Caco-2 (cell line): ENCODE results near the gene CFAP77. TPM values are rescaled to one million over a fixed set of nuclear protein-coding genes. Genes with fewer than 3 reads are reported as not detected.

Experiments
- BruUV-seq: library from RNA; stranded (reverse); fragments of 400-500 nt; replicated peaks from 2 replicates; lab custom pipeline; 2021; lab: Mats Ljungman, UMichigan
- CTCF ChIA-PET: fragments of 300-600 bp; sonication (Branson Sonifier 250); formaldehyde crosslinking; loops from one replicate; lab custom pipeline; 2022; ENCODE audit warnings: antibody characterized with exemption; lab: Charles Lee
- POLR2A ChIA-PET: fragments of 300-600 bp; sonication (Branson Sonifier 250); formaldehyde crosslinking; loops from one replicate; lab custom pipeline; 2022; ENCODE audit warnings: antibody characterized with exemption; lab: Charles Lee
- DNase-seq, 2 experiments: peaks; one replicate each; pipeline versions ENCODE4 v3.0.0 to v3.0.0-alpha.2; 2020 to 2022
- H3K27me3 ChIP-seq: replicated peaks from 2 replicates; pipeline ENCODE4 v1.6.0; 2011; ENCODE audit warnings: low read length; ENCODE audit not compliant: control insufficient read depth, insufficient read depth
- H3K36me3 ChIP-seq: 2 replicates; pipeline ENCODE4 v1.5.1; 2011; ENCODE audit warnings: low read length; ENCODE audit not compliant: control insufficient read depth, insufficient read depth
- H3K4me1 ChIP-seq: fragments of 250-450 bp; sonication (Bioruptor Pico); 2 replicates; pipeline ENCODE4 v1.5.1; 2020; ENCODE audit warnings: mild to moderate bottlenecking
- H3K4me3 ChIP-seq: 2 replicates; pipeline ENCODE4 v1.5.1; 2011; ENCODE audit warnings: low read depth, mild to moderate bottlenecking, control low read depth, low read length
- H3K9me3 ChIP-seq: fragments of 250-450 bp; sonication (Bioruptor Pico); 2 replicates; pipeline ENCODE4 v1.5.1; 2020; ENCODE audit warnings: mild to moderate bottlenecking, moderate library complexity
- H3K27ac Mint-ChIP-seq: one replicate; pipeline ENCODE4 v1.8.0; 2022; ENCODE audit warnings: mixed read lengths; ENCODE audit not compliant: unreplicated experiment
- H3K27me3 Mint-ChIP-seq: one replicate; pipeline ENCODE4 v1.8.0; 2022; ENCODE audit warnings: mixed read lengths; ENCODE audit not compliant: insufficient read depth, unreplicated experiment
- H3K36me3 Mint-ChIP-seq: one replicate; pipeline ENCODE4 v1.8.0; 2022; ENCODE audit warnings: mild to moderate bottlenecking, mixed read lengths; ENCODE audit not compliant: insufficient read depth, unreplicated experiment
- H3K4me1 Mint-ChIP-seq: one replicate; pipeline ENCODE4 v1.8.0; 2022; ENCODE audit warnings: low read depth, mixed read lengths; ENCODE audit not compliant: unreplicated experiment
- H3K4me3 Mint-ChIP-seq: one replicate; pipeline ENCODE4 v1.8.0; 2022; ENCODE audit warnings: mild to moderate bottlenecking, moderate library complexity, mixed read lengths; ENCODE audit not compliant: unreplicated experiment
- H3K9me3 Mint-ChIP-seq: one replicate; pipeline ENCODE4 v1.8.0; 2022; ENCODE audit warnings: mixed read lengths; ENCODE audit not compliant: unreplicated experiment
- intact Hi-C: fragments of 100-400 bp; cut with micrococcal nuclease; formaldehyde crosslinking; loops from one replicate; pipeline ENCODE4 v1.10.0; 2022; ENCODE audit not compliant: unreplicated experiment
- total RNA-seq: library from RNA; stranded (reverse); gene quantifications from 2 replicates; pipeline ENCODE4 v1.2.3, GENCODE V29; 2022
- TF ChIP-seq, protein P1 (sequence below), 2 experiments: fragments of 200-600 bp in 1 of 2; IDR thresholded peaks; 1 replicate in 1 of 2; 2 replicates in 1 of 2; pipeline versions ENCODE4 v1.5.1 to v1.8.0; 2011 to 2022; ENCODE audit warnings: antibody characterized with exemption in 1 of 2, control low read depth in 1 of 2, inconsistent platforms in 1 of 2, low read depth in 1 of 2, low read length in 1 of 2, mild to moderate bottlenecking in 1 of 2, moderate library complexity in 1 of 2; ENCODE audit not compliant: insufficient read depth in 1 of 2, severe bottlenecking in 1 of 2, unreplicated experiment in 1 of 2

The CFAP77 gene
- total RNA-seq, 1 experiment from 2014 or later = not detected

DNA sequence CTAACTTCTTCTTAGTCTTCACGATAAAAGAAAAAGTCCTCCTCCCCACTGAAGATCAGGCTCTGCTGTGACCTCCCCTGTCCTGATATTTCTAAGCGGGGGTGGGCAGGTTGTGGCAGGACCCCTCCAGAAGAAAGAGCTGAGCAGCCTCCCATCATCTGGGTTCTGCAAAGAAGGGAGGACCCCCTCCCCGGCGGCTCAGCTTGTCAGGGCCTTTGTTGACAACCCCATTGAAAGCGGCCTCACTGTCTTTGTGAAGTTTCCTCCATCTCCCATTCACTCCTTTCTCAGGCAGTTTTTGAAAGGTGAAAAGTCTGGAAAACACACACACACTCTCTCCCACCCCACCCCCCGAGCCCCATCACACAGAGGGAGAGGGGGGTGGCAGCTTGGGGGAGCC, 146.2 kb downstream of the CFAP77 start:
- intact Hi-C loops = no loop called here
- POLR2A ChIA-PET = no interaction called here
- BruUV-seq = no TSS peak
- no peaks in the 10 kb centered on the region for H3K36me3 ChIP-seq
- TF ChIP-seq, protein P1, sequence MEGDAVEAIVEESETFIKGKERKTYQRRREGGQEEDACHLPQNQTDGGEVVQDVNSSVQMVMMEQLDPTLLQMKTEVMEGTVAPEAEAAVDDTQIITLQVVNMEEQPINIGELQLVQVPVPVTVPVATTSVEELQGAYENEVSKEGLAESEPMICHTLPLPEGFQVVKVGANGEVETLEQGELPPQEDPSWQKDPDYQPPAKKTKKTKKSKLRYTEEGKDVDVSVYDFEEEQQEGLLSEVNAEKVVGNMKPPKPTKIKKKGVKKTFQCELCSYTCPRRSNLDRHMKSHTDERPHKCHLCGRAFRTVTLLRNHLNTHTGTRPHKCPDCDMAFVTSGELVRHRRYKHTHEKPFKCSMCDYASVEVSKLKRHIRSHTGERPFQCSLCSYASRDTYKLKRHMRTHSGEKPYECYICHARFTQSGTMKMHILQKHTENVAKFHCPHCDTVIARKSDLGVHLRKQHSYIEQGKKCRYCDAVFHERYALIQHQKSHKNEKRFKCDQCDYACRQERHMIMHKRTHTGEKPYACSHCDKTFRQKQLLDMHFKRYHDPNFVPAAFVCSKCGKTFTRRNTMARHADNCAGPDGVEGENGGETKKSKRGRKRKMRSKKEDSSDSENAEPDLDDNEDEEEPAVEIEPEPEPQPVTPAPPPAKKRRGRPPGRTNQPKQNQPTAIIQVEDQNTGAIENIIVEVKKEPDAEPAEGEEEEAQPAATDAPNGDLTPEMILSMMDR (IDR thresholded peaks at IDR 0.05; ENCODE audit: insufficient read depth in 1 of 2, low read depth in 1 of 2, low read length in 1 of 2, severe bottlenecking in 1 of 2, unreplicated experiment in 1 of 2) = no peak
- H3K9me3 ChIP-seq = no peaks in the 10 kb centered on the region
- H3K27me3 Mint-ChIP-seq = peaks cover 26% of the 10 kb centered on the region
- no peaks in the 10 kb centered on the region for H3K36me3 Mint-ChIP-seq
- H3K9me3 Mint-ChIP-seq = no peaks in the 10 kb centered on the region
- H3K27ac Mint-ChIP-seq = no peak overlapping the region
- no peak overlapping the region for H3K4me3 ChIP-seq
- no peak overlapping the region for H3K4me3 Mint-ChIP-seq
- H3K4me1 ChIP-seq = no peaks in the 10 kb centered on the region
- no peak for DNase-seq
- H3K4me1 Mint-ChIP-seq = no peaks in the 10 kb centered on the region
- CTCF ChIA-PET = no interaction called here
- H3K27me3 ChIP-seq = no peaks in the 10 kb centered on the region

DNA sequence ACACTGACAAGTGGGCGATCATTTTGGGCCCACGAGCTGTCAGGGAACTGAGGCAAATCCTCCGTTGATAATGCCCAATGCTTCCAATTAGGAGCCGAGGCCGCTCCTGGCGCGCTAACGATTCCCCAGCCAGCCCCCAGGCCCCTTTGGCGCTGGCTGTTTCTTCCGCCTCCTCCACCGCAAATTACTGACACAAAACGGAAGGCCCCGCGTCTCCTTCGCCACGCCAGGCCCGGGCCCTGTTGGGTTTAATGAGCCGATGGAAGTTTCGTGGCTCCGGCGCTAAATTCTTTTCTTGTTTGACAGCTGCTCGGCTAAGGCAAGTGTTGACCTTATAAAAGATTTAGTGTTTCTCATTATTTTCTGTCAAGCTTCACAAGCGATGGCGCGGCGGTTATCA, 146.7 kb downstream of the CFAP77 start:
- no peak overlapping the region for H3K4me3 Mint-ChIP-seq
- no peaks in the 10 kb centered on the region for H3K9me3 ChIP-seq
- BruUV-seq = no TSS peak
- H3K4me1 ChIP-seq = no peaks in the 10 kb centered on the region
- no peaks in the 10 kb centered on the region for H3K36me3 ChIP-seq
- TF ChIP-seq, protein P1 (IDR thresholded peaks at IDR 0.05; ENCODE audit: insufficient read depth in 1 of 2, low read depth in 1 of 2, low read length in 1 of 2, severe bottlenecking in 1 of 2, unreplicated experiment in 1 of 2) = no peak
- no peak for DNase-seq
- POLR2A ChIA-PET = no interaction called here
- no peaks in the 10 kb centered on the region for H3K4me1 Mint-ChIP-seq
- intact Hi-C loops = no loop called here
- no peaks in the 10 kb centered on the region for H3K36me3 Mint-ChIP-seq
- H3K27me3 ChIP-seq = no peaks in the 10 kb centered on the region
- H3K27ac Mint-ChIP-seq = no peak overlapping the region
- no peaks in the 10 kb centered on the region for H3K9me3 Mint-ChIP-seq
- H3K4me3 ChIP-seq = no peak overlapping the region
- CTCF ChIA-PET = no interaction called here
- peaks cover 26% of the 10 kb centered on the region for H3K27me3 Mint-ChIP-seq

DNA sequence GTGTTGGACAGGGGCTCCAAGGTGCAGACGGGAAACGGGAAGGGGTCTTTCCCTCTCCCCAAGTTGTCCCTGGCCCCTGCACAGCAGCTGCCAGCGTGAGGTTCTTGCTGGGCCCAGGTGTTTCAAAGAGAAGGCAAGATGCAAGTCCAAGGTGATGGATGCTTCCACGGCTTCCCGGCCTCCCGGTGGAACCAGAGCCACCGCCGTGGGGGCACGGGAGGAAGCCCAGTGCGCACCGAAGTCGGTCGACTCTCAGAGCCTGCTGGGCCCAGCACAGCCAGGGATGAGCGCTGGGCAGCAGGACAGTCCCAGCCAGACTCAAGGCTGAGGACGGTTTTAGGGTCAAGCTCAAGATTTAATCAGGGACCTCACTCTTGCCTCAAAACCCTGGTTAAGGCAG, 147.1 kb downstream of the CFAP77 start:
- H3K9me3 ChIP-seq = no peaks in the 10 kb centered on the region
- CTCF ChIA-PET = interaction anchor here (0.5 kb wide), 1 partner anchor 1973 kb away, joined by 3 read pairs; no protein-coding TSS in a partner anchor
- H3K4me1 ChIP-seq = no peaks in the 10 kb centered on the region
- POLR2A ChIA-PET = no interaction called here
- no peaks in the 10 kb centered on the region for H3K27me3 ChIP-seq
- no peak overlapping the region for H3K4me3 Mint-ChIP-seq
- no TSS peak for BruUV-seq
- no peaks in the 10 kb centered on the region for H3K4me1 Mint-ChIP-seq
- intact Hi-C loops = no loop called here
- H3K36me3 Mint-ChIP-seq = no peaks in the 10 kb centered on the region
- no peaks in the 10 kb centered on the region for H3K36me3 ChIP-seq
- DNase-seq = no peak
- peaks cover 26% of the 10 kb centered on the region for H3K27me3 Mint-ChIP-seq
- H3K4me3 ChIP-seq = no peak overlapping the region
- TF ChIP-seq, protein P1 (IDR thresholded peaks at IDR 0.05; ENCODE audit: insufficient read depth in 1 of 2, low read depth in 1 of 2, low read length in 1 of 2, severe bottlenecking in 1 of 2, unreplicated experiment in 1 of 2) = no peak
- no peaks in the 10 kb centered on the region for H3K9me3 Mint-ChIP-seq
- H3K27ac Mint-ChIP-seq = no peak overlapping the region
